ENCODE measurements around the gene UHRF2. TPM values are rescaled to one million over a fixed set of nuclear protein-coding genes. Genes with fewer than 3 reads are reported as not detected.

The UHRF2 gene
- total RNA-seq, 1 experiment from 2014 or later = 31.3 TPM

- no peak overlapping the region for H3K9ac ChIP-seq (ENCODE audit: low read length)
- H3K4me2 ChIP-seq (ENCODE audit: low read length) = no peak overlapping the region
- POLR2A ChIA-PET (ENCODE audit: unreplicated experiment) = no interaction called here
- ATAC-seq = peak; percentile 71
- H3K4me3 ChIP-seq (ENCODE audit: low read length) = no peak overlapping the region
- TF ChIP-seq EZH2phosphoT487 (IDR thresholded peaks at IDR 0.05; ENCODE audit: borderline replicate concordance, low read length) = no peak
- TF ChIP-seq CTCF (conservative IDR thresholded peaks at IDR 0.05; ENCODE audit: low read depth, low read length) = no peak
- no peak for TF ChIP-seq EZH2 (IDR thresholded peaks at IDR 0.05; ENCODE audit: low read length, unreplicated experiment)
- no peaks in the 10 kb centered on the region for H3K4me1 ChIP-seq (ENCODE audit: insufficient read depth, low read length)
- 0 out of 2 replicates have a peak, but pooled peaks cover 10% of the 10 kb centered on the region for H4K20me1 ChIP-seq (ENCODE audit: low read length)
- no peak overlapping the region for H3K27ac ChIP-seq (ENCODE audit: low read length)
- H2AFZ ChIP-seq (ENCODE audit: low read length) = no peak overlapping the region
- peaks cover 98% of the 10 kb centered on the region for H3K79me2 ChIP-seq (ENCODE audit: low read length)
- H3F3A ChIP-seq (ENCODE audit: low read length, unreplicated experiment) = no peaks in the 10 kb centered on the region
- DNase-seq = no peak
- intact Hi-C loops (cut with micrococcal nuclease) = loop anchor here (5.0 to 10.0 kb wide), 2 partner anchors 70 to 142 kb away; no protein-coding TSS in a partner anchor
- peaks cover 11% of the 10 kb centered on the region; the same call in 1 of the 2 replicates for H3K36me3 ChIP-seq (ENCODE audit: low read depth, low read length)
- CTCF ChIA-PET = no interaction called here
- BruUV-seq (replicated peaks) = no TSS peak
- H3K27me3 ChIP-seq (ENCODE audit: low read length) = no peaks in the 10 kb centered on the region
- H3K9me3 ChIP-seq (ENCODE audit: low read length) = no peaks in the 10 kb centered on the region
- no peaks in the 10 kb centered on the region for H3K9me2 ChIP-seq (replicated peaks; ENCODE audit: low read length)
Measured at GRCh38 chr9:6424940-6425339, 11.9 kb downstream of the UHRF2 start.

- Histone ChIP-seq H3K27me3 (ENCODE audit: low read length) (no peaks in the 10 kb centered on the region), H3K27ac (ENCODE audit: low read length) (no peak overlapping the region), H3K36me3 (ENCODE audit: low read depth, low read length) (peaks cover 11% of the 10 kb centered on the region; the same call in 1 of the 2 replicates), H3K9me3 (ENCODE audit: low read length) (no peaks in the 10 kb centered on the region), H3K79me2 (ENCODE audit: low read length) (peaks cover 98% of the 10 kb centered on the region), H3K4me3 (ENCODE audit: low read length) (no peak overlapping the region), H3K9ac (ENCODE audit: low read length) (no peak overlapping the region), H3K9me2 (replicated peaks; ENCODE audit: low read length) (no peaks in the 10 kb centered on the region), H4K20me1 (ENCODE audit: low read length) (0 out of 2 replicates have a peak, but pooled peaks cover 12% of the 10 kb centered on the region), H2AFZ (ENCODE audit: low read length) (no peak overlapping the region), H3K4me1 (ENCODE audit: insufficient read depth, low read length) (no peaks in the 10 kb centered on the region), H3F3A (ENCODE audit: low read length, unreplicated experiment) (no peaks in the 10 kb centered on the region), H3K4me2 (ENCODE audit: low read length) (peak overlapping the region; percentile 16; the same call in 1 of the 2 replicates)
- BruUV-seq (replicated peaks) = no TSS peak
- ATAC-seq = peak; percentile 64
- ChIA-PET POLR2A (ENCODE audit: unreplicated experiment) (interaction anchor here (0.5 kb wide), 1 partner anchor 32 kb away, joined by 5 read pairs; no protein-coding TSS in a partner anchor), CTCF (no interaction called here)
- TF ChIP-seq EZH2 (IDR thresholded peaks at IDR 0.05; ENCODE audit: low read length, unreplicated experiment) (no peak), EZH2phosphoT487 (IDR thresholded peaks at IDR 0.05; ENCODE audit: borderline replicate concordance, low read length) (no peak)
- intact Hi-C loops (cut with micrococcal nuclease) = loop anchor here (5.0 to 10.0 kb wide), 2 partner anchors 69 to 141 kb away; no protein-coding TSS in a partner anchor
- DNase-seq = peak; percentile 6
Measured at GRCh38 chr9:6426117-6426516, 13.1 kb downstream of the UHRF2 start.

- no peak overlapping the region for H2AFZ ChIP-seq (ENCODE audit: low read length)
- no peaks in the 10 kb centered on the region for H3K4me1 ChIP-seq (ENCODE audit: insufficient read depth, low read length)
- intact Hi-C loops (cut with micrococcal nuclease) = loop anchor here (5.0 to 10.0 kb wide), 2 partner anchors 66 to 138 kb away; no protein-coding TSS in a partner anchor
- peaks cover 98% of the 10 kb centered on the region for H3K79me2 ChIP-seq (ENCODE audit: low read length)
- H3K9me3 ChIP-seq (ENCODE audit: low read length) = no peaks in the 10 kb centered on the region
- DNase-seq (no peak), ATAC-seq (no peak)
- H3K27ac ChIP-seq (ENCODE audit: low read length) = no peak overlapping the region
- 0 out of 2 replicates have a peak, but pooled peaks cover 14% of the 10 kb centered on the region for H4K20me1 ChIP-seq (ENCODE audit: low read length)
- H3K27me3 ChIP-seq (ENCODE audit: low read length) = no peaks in the 10 kb centered on the region
- POLR2A ChIA-PET (ENCODE audit: unreplicated experiment) = no interaction called here
- H3F3A ChIP-seq (ENCODE audit: low read length, unreplicated experiment) = no peaks in the 10 kb centered on the region
- CTCF ChIA-PET = no interaction called here
- H3K36me3 ChIP-seq (ENCODE audit: low read depth, low read length) = 0 out of 2 replicates have a peak, but pooled peaks cover 5% of the 10 kb centered on the region
- TF ChIP-seq EZH2 (IDR thresholded peaks at IDR 0.05; ENCODE audit: low read length, unreplicated experiment) (no peak), CTCF (conservative IDR thresholded peaks at IDR 0.05; ENCODE audit: low read depth, low read length) (no peak), EZH2phosphoT487 (IDR thresholded peaks at IDR 0.05; ENCODE audit: borderline replicate concordance, low read length) (no peak)
- no peak overlapping the region for H3K4me3 ChIP-seq (ENCODE audit: low read length)
- no peak overlapping the region for H3K4me2 ChIP-seq (ENCODE audit: low read length)
- H3K9ac ChIP-seq (ENCODE audit: low read length) = no peak overlapping the region
- no peaks in the 10 kb centered on the region for H3K9me2 ChIP-seq (replicated peaks; ENCODE audit: low read length)
- no TSS peak for BruUV-seq (replicated peaks)
Measured at GRCh38 chr9:6428940-6429889, 16.2 kb downstream of the UHRF2 start.
